GM23338 (cell line): ENCODE measurements around the gene TJAP1.

Source experiments
- EZH2 ChIP-seq: fragments of 200-600 bp; sonication (generic); IDR thresholded peaks from one replicate; pipeline ENCODE4 v1.8.0; 2017; ENCODE audit warnings: antibody characterized with exemption, mild to moderate bottlenecking, low read depth; ENCODE audit not compliant: unreplicated experiment
- EZH2phosphoT487 ChIP-seq: fragments of 200-600 bp; sonication (generic); IDR thresholded peaks from one replicate; pipeline ENCODE4 v1.8.1; 2018; ENCODE audit warnings: antibody characterized with exemption; ENCODE audit not compliant: unreplicated experiment
- NANOG ChIP-seq: IDR thresholded peaks from 2 replicates; pipeline ENCODE4 v1.6.1; 2016; ENCODE audit warnings: antibody characterized with exemption, borderline replicate concordance
- POLR2AphosphoS5 ChIP-seq: IDR thresholded peaks from 2 replicates; pipeline ENCODE4 v1.6.1; 2016; ENCODE audit warnings: antibody characterized with exemption, low read depth
- TF ChIP-seq, protein P1 (sequence below), 2 experiments: fragments of 200-600 bp in 1 of 2; sonication (generic) in 1 of 2; conservative IDR thresholded peaks; 2 replicates each; pipeline versions ENCODE4 v1.5.1 to v1.6.1; 2016 to 2017; ENCODE audit warnings: antibody characterized with exemption in 2 of 2, low read depth in 2 of 2, mild to moderate bottlenecking in 2 of 2, moderate library complexity in 1 of 2

- TF ChIP-seq, protein P1, sequence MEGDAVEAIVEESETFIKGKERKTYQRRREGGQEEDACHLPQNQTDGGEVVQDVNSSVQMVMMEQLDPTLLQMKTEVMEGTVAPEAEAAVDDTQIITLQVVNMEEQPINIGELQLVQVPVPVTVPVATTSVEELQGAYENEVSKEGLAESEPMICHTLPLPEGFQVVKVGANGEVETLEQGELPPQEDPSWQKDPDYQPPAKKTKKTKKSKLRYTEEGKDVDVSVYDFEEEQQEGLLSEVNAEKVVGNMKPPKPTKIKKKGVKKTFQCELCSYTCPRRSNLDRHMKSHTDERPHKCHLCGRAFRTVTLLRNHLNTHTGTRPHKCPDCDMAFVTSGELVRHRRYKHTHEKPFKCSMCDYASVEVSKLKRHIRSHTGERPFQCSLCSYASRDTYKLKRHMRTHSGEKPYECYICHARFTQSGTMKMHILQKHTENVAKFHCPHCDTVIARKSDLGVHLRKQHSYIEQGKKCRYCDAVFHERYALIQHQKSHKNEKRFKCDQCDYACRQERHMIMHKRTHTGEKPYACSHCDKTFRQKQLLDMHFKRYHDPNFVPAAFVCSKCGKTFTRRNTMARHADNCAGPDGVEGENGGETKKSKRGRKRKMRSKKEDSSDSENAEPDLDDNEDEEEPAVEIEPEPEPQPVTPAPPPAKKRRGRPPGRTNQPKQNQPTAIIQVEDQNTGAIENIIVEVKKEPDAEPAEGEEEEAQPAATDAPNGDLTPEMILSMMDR (conservative IDR thresholded peaks at IDR 0.05; ENCODE audit: low read depth in 2 of 2): no peak
- TF ChIP-seq POLR2AphosphoS5 (no peak), EZH2phosphoT487 (no peak), EZH2 (no peak), NANOG (no peak)
Observed at GRCh38 chr6:43497129-43497396, 19.7 kb downstream of the TJAP1 start.
